K562 (cell line): ENCODE measurements around the gene WDR76. TPM values are rescaled to one million over a fixed set of nuclear protein-coding genes. Genes with fewer than 3 reads are reported as not detected.

Experiments
- ATAC-seq: fragments of 200-7000 bp; cut with Tn5 transposase; 3 replicates; pipeline ENCODE4 v1.9.1; 2020; ENCODE audit warnings: moderate library complexity
- BruUV-seq: library from RNA; stranded (reverse); fragments of 400-500 nt; replicated peaks from 2 replicates; lab custom pipeline; 2021; lab: Mats Ljungman, UMichigan
- CTCF ChIA-PET: fragments of 300-600 bp; formaldehyde crosslinking; extraction: SDS; loops from one replicate; lab custom pipeline; 2021; ENCODE audit warnings: low intra/inter-chr PET ratio; lab: Yijun Ruan, JAX
- POLR2A ChIA-PET: fragments of 300-600, 350-650 bp; sonication (Branson Sonifier 250); formaldehyde crosslinking; extraction: SDS; loops from one replicate; lab custom pipeline; 2021; ENCODE audit warnings: antibody characterized with exemption, inconsistent platforms; lab: Yijun Ruan, JAX
- DNase-seq, 4 experiments: peaks; one replicate each; pipeline versions ENCODE4 v3.0.0 to v3.0.0-alpha.2; 2011 to 2018; ENCODE audit warnings: low spot score in 3 of 4, mixed read lengths in 3 of 4; ENCODE audit errors: extremely low read depth in 1 of 4
- FAIRE-seq: peaks from 2 replicates; lab custom pipeline; 2011; peaks lifted over from hg19 to GRCh38; lab: Jason Lieb, UNC
- H2AFZ ChIP-seq: 2 replicates; pipeline ENCODE4 v1.6.0; 2011; ENCODE audit warnings: low read depth, low read length, control low read depth, inconsistent platforms
- H3K27ac ChIP-seq: fragments of 200-600 bp; 3 replicates; pipeline ENCODE4 v1.8.0; 2011; ENCODE audit warnings: low read depth, mild to moderate bottlenecking, control low read depth, inconsistent platforms, low read length, moderate library complexity, mixed read lengths; ENCODE audit errors: extremely low read depth
- H3K27me3 ChIP-seq, 2 experiments: fragments of 300-600 bp in 1 of 2; 2 replicates in 1 of 2; 3 replicates in 1 of 2; pipeline versions ENCODE4 v1.6.0 to v1.8.0; 2011; ENCODE audit warnings: inconsistent platforms in 2 of 2, low read length in 2 of 2, mild to moderate bottlenecking in 1 of 2, mixed read lengths in 1 of 2, moderate library complexity in 1 of 2; ENCODE audit not compliant: control insufficient read depth in 2 of 2, insufficient read depth in 2 of 2
- H3K36me3 ChIP-seq: fragments of 300-600 bp; 3 replicates; pipeline ENCODE4 v1.8.0; 2011; ENCODE audit warnings: mild to moderate bottlenecking, low read length, inconsistent platforms; ENCODE audit not compliant: control insufficient read depth, insufficient read depth
- H3K4me1 ChIP-seq, 2 experiments: fragments of 200-600 bp in 1 of 2; replicated peaks in 1 of 2; 2 replicates in 1 of 2; 3 replicates in 1 of 2; pipeline versions ENCODE4 v1.5.1 to v1.8.0; 2011; ENCODE audit warnings: inconsistent platforms in 2 of 2, low read length in 2 of 2, mild to moderate bottlenecking in 1 of 2, mixed read lengths in 1 of 2, moderate library complexity in 1 of 2; ENCODE audit not compliant: control insufficient read depth in 2 of 2, insufficient read depth in 2 of 2
- H3K4me2 ChIP-seq: 2 replicates; pipeline ENCODE4 v1.6.1; 2011; ENCODE audit warnings: low read length, control low read depth, inconsistent platforms, mixed read lengths; ENCODE audit not compliant: insufficient read depth
- H3K4me3 ChIP-seq: fragments of 200-600 bp; sonication (generic), shearing (Covaris generic); 2 replicates; pipeline ENCODE4 v1.5.1; 2016; ENCODE audit warnings: control low read depth, inconsistent platforms
- H3K79me2 ChIP-seq: fragments of 200-600 bp; 3 replicates; pipeline ENCODE4 v1.8.0; 2011; ENCODE audit warnings: low read length, inconsistent platforms; ENCODE audit not compliant: control insufficient read depth, insufficient read depth
- H3K9ac ChIP-seq, 2 experiments: 2 replicates each; pipeline versions ENCODE4 v1.6.0 to v1.6.1; 2011; ENCODE audit warnings: low read depth in 2 of 2, low read length in 2 of 2, control low read depth in 1 of 2, inconsistent platforms in 1 of 2, mild to moderate bottlenecking in 1 of 2, mixed read lengths in 1 of 2; ENCODE audit not compliant: insufficient read depth in 1 of 2
- H3K9me1 ChIP-seq: one replicate; pipeline ENCODE4 v1.6.0; 2011; ENCODE audit warnings: inconsistent platforms, mild to moderate bottlenecking, low read length, moderate library complexity; ENCODE audit not compliant: control insufficient read depth, insufficient read depth
- H3K9me3 ChIP-seq: replicated peaks from 2 replicates; pipeline ENCODE4 v1.5.1; 2011; ENCODE audit warnings: low read depth, low read length, inconsistent platforms; ENCODE audit not compliant: control insufficient read depth, insufficient read depth
- H4K20me1 ChIP-seq: replicated peaks from 2 replicates; pipeline ENCODE4 v1.6.1; 2011; ENCODE audit warnings: low read length, inconsistent platforms, mixed read lengths; ENCODE audit not compliant: control insufficient read depth, insufficient read depth
- HDAC6 ChIP-seq: IDR thresholded peaks from 2 replicates; pipeline ENCODE4 v1.6.1; 2012; ENCODE audit warnings: low read depth, mild to moderate bottlenecking, control low read depth, inconsistent platforms, low read length, moderate library complexity
- KLF1 ChIP-seq: fragments of 450-650 bp; IDR thresholded peaks from 2 replicates; pipeline ENCODE4 v1.6.1; 2016; ENCODE audit warnings: missing genetic modification characterization, missing compliant biosample characterization
- NR1H2 ChIP-seq: sonication (generic); formaldehyde crosslinking; IDR thresholded peaks from 2 replicates; pipeline ENCODE4 v1.4.0; 2020; ENCODE audit warnings: mild to moderate bottlenecking, missing genetic modification reagents
- SRSF7 ChIP-seq: fragments of 200-400 bp; formaldehyde crosslinking; optimal IDR thresholded peaks from 2 replicates; pipeline ENCODE3; 2017; ENCODE audit warnings: mild to moderate bottlenecking, low read depth, low read length
- U2AF1 ChIP-seq: fragments of 200-400 bp; formaldehyde crosslinking; optimal IDR thresholded peaks from 2 replicates; pipeline ENCODE3; 2017; ENCODE audit warnings: mild to moderate bottlenecking, low read depth, low read length, moderate library complexity
- ZEB2 ChIP-seq: fragments of 450-650 bp; IDR thresholded peaks from 2 replicates; pipeline ENCODE4 v1.6.1; 2016
- ZNF165 ChIP-seq: fragments of 250-450 bp; sonication (Bioruptor Pico); IDR thresholded peaks from 2 replicates; pipeline ENCODE4 v1.4.0; 2020; ENCODE audit warnings: borderline replicate concordance
- WGBS: fragments of 100-300 bp; shearing (Covaris generic); methylation state at CpG from one replicate; pipeline ENCODE4 v1.1.6; 2016; ENCODE audit warnings: low coverage, mixed read lengths; ENCODE audit not compliant: insufficient coverage; ENCODE audit errors: missing lambda C conversion rate; 5-methylcytosine and 5-hydroxymethylcytosine counted together
- in situ Hi-C: fragments of 300-500 bp; cut with MboI; formaldehyde crosslinking; loops from 4 replicates; pipeline ENCODE4 v1.15.0; 2018; ENCODE audit warnings: inconsistent platforms, mixed read lengths
- intact Hi-C: fragments of 100-400 bp; cut with micrococcal nuclease; formaldehyde crosslinking; loops from 2 replicates; pipeline ENCODE4 v1.14.2; 2022
- polyA plus RNA-seq, 8 experiments: library from polyadenylated mRNA; depleted of rRNA in 4 of 8; stranded (reverse) in 5 of 8; unstranded in 3 of 8; fragments of >200 nt; fragmentation: Nextera tagmentation in 2 of 8; fragmentation: Illumina TruSeq in 1 of 8; extraction: Ambion mirVana in 2 of 8; extraction: Trizol in 1 of 8; gene quantifications; 2 replicates each; pipeline versions ENCODE4 v1.2.1 to v1.2.3, GENCODE V29; 2011 to 2014; ENCODE audit warnings: inconsistent platforms in 1 of 8, missing spikeins in 1 of 8
- total RNA-seq, 7 experiments: library from RNA; depleted of rRNA in 6 of 7; stranded (reverse); fragments of >200 nt in 6 of 7; fragmentation: Illumina TruSeq in 2 of 7; extraction: Trizol in 2 of 7; gene quantifications; 2 replicates each; pipeline versions ENCODE4 v1.2.1 to v1.2.3, GENCODE V29; 2011 to 2021; ENCODE audit warnings: low replicate concordance in 1 of 7
- TF ChIP-seq, protein P1 (sequence below): fragments of 450-650 bp; IDR thresholded peaks from 2 replicates; pipeline ENCODE4 v1.6.1; 2016
- TF ChIP-seq, protein P2 (sequence below): fragments of 450-650 bp; formaldehyde crosslinking; IDR thresholded peaks from 2 replicates; pipeline ENCODE4 v1.4.0; 2020; ENCODE audit warnings: mild to moderate bottlenecking

The WDR76 gene
- total and polyA plus RNA-seq, 9 of the 15 experiments (the other 6 are each of a cell fraction or from before 2014, with no cell fraction given): 9.8 to 69.5 (median 44.4) TPM

DNA sequence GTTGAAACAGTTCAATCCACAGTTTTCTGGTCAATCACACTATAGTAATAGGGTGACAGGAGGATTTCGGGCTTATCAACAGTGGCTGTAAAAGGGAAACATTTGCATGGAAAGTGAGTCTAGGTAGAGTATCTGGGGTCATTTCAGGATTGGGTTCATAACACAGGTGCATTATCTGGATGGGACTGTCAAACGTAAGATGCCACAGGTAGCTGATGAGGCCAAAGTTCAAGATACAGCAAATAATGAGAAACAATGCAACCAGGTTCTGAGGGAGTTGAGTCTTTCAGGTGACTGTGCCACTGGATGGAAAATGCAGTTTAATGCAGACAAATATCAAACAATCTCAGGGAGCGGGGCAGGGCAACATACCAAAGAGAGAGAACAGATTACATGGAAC is 62.2 kb downstream of the WDR76 start:
- ATAC-seq (no peak), DNase-seq (no peak), FAIRE-seq (no peak)
- no peak overlapping the region for H3K4me3 ChIP-seq
- 81% methylated on average over 3 of the region's 3 CpGs for WGBS
- no peaks in the 10 kb centered on the region for H3K9me1 ChIP-seq
- intact Hi-C loops (no loop called here), in situ Hi-C loops (no loop called here)
- H3K27me3 ChIP-seq: no peaks in the 10 kb centered on the region
- peaks cover 0 to 3% of the 10 kb centered on the region in 2 experiments; a peak in 1 of 5 replicates for H3K4me1 ChIP-seq
- no TSS peak for BruUV-seq
- no peaks in the 10 kb centered on the region for H3K79me2 ChIP-seq
- no peaks in the 10 kb centered on the region for H4K20me1 ChIP-seq
- no peak overlapping the region for H3K9ac ChIP-seq
- CTCF ChIA-PET: no interaction called here
- POLR2A ChIA-PET: interaction anchor here (0.9 to 4.5 kb wide), 4 partner anchors 11 to 185 kb away, joined by 3 to 18 read pairs (median 4); no protein-coding TSS in a partner anchor
- H3K36me3 ChIP-seq: peaks cover 2% of the 10 kb centered on the region; the same call in 1 of the 3 replicates
- TF ChIP-seq ZEB2 (no peak), HDAC6 (no peak), ZNF165 (no peak), SRSF7 (no peak), U2AF1 (no peak)
- no peaks in the 10 kb centered on the region for H3K9me3 ChIP-seq
- H2AFZ ChIP-seq: no peak overlapping the region
- H3K27ac ChIP-seq: no peak overlapping the region
- H3K4me2 ChIP-seq: no peak overlapping the region

GRCh38 chr15:43893956-43894355 is 67.2 kb downstream of the WDR76 start:
- no peaks in the 10 kb centered on the region for H3K9me3 ChIP-seq
- no peak for ATAC-seq
- H3K4me1 ChIP-seq: peaks cover 0 to 3% of the 10 kb centered on the region in 2 experiments; a peak in 1 of 5 replicates
- no peaks in the 10 kb centered on the region for H3K27me3 ChIP-seq
- no peak overlapping the region for H3K4me2 ChIP-seq
- no peak for DNase-seq
- FAIRE-seq: no peak
- no peaks in the 10 kb centered on the region for H4K20me1 ChIP-seq
- POLR2A ChIA-PET: no interaction called here
- H3K27ac ChIP-seq: no peak overlapping the region
- no peak overlapping the region for H3K4me3 ChIP-seq
- in situ Hi-C loops: no loop called here
- H3K36me3 ChIP-seq: no peaks in the 10 kb centered on the region
- no TSS peak for BruUV-seq
- no peak for TF ChIP-seq NR1H2 (CRISPR knock-in tag)
- TF ChIP-seq, protein P1, sequence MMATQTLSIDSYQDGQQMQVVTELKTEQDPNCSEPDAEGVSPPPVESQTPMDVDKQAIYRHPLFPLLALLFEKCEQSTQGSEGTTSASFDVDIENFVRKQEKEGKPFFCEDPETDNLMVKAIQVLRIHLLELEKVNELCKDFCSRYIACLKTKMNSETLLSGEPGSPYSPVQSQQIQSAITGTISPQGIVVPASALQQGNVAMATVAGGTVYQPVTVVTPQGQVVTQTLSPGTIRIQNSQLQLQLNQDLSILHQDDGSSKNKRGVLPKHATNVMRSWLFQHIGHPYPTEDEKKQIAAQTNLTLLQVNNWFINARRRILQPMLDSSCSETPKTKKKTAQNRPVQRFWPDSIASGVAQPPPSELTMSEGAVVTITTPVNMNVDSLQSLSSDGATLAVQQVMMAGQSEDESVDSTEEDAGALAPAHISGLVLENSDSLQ: no peak
- TF ChIP-seq, protein P2, sequence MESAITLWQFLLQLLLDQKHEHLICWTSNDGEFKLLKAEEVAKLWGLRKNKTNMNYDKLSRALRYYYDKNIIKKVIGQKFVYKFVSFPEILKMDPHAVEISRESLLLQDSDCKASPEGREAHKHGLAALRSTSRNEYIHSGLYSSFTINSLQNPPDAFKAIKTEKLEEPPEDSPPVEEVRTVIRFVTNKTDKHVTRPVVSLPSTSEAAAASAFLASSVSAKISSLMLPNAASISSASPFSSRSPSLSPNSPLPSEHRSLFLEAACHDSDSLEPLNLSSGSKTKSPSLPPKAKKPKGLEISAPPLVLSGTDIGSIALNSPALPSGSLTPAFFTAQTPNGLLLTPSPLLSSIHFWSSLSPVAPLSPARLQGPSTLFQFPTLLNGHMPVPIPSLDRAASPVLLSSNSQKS (CRISPR knock-in tag): no peak
- no peak for TF ChIP-seq KLF1
- TF ChIP-seq, all 486 proteins: peak for 0
- Histone ChIP-seq H3K9me1 (no peaks in the 10 kb centered on the region), H2AFZ (no peak overlapping the region), H3K79me2 (no peaks in the 10 kb centered on the region), H3K9ac (no peak overlapping the region)
- intact Hi-C loops: no loop called here
- CTCF ChIA-PET: no interaction called here
- 50% methylated on average over 1 of the region's 1 CpG for WGBS
